Frontal cortex (tissue), 4 donors: ENCODE data around the gene MESP2. TPM values are rescaled to one million over a fixed set of nuclear protein-coding genes. Genes with fewer than 3 reads are reported as not detected.

Experiments
- DNase-seq, 2 donors: peaks; one replicate each; pipeline ENCODE4 v3.0.0; 2012; ENCODE audit warnings: low spot score in 2 of 2
- FAIRE-seq: peaks from 2 replicates; lab custom pipeline; 2012; peaks lifted over from hg19 to GRCh38; lab: Jason Lieb, UNC
- total RNA-seq: library from RNA; depleted of rRNA; stranded (reverse); fragments of >200 nt; gene quantifications from one replicate; pipeline ENCODE4 v1.2.3, GENCODE V29; 2014
- donor health status: control.
- donor health status: control.
- donor health status: control.

Gene MESP2, protein sequence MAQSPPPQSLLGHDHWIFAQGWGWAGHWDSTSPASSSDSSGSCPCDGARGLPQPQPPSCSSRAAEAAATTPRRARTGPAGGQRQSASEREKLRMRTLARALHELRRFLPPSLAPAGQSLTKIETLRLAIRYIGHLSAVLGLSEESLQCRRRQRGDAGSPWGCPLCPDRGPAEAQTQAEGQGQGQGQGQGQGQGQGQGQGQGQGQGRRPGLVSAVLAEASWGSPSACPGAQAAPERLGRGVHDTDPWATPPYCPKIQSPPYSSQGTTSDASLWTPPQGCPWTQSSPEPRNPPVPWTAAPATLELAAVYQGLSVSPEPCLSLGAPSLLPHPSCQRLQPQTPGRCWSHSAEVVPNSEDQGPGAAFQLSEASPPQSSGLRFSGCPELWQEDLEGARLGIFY
- not detected for total RNA-seq

- no peak for FAIRE-seq
- peak; percentile 84 to 86 for DNase-seq
These were observed at the start of gene MESP2 for GRCh38 chr15:89776274-89777072. TSS of gene MESP2 (plus strand) at chr15:89776332. CDS start at chr15:89776358, 26 bp downstream.

DNA sequence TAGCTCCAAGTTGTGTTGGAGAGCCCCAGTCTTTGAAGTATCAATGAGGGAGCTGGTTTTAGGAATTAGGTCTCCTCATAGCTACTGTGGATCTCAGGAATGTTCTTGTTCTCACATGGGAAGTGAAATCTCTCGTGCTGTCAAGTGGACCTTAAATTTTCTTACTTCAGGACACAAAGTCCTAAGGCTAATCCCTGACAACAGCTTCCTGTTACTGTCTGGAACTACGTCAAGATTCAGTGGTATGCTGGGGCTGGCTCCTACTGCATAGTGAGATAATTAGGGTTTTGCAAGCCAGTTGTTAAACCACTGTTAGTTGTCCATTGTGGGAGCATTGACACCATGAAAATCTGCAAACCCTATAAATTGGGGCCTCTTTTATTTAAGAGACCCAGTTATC, 47.9 kb upstream of the MESP2 start:
- DNase-seq = no peak
- FAIRE-seq = no peak

- FAIRE-seq = no peak
- no peak for DNase-seq
These were observed 44.9 kb upstream of the MESP2 start for GRCh38 chr15:89731275-89731674.

DNA sequence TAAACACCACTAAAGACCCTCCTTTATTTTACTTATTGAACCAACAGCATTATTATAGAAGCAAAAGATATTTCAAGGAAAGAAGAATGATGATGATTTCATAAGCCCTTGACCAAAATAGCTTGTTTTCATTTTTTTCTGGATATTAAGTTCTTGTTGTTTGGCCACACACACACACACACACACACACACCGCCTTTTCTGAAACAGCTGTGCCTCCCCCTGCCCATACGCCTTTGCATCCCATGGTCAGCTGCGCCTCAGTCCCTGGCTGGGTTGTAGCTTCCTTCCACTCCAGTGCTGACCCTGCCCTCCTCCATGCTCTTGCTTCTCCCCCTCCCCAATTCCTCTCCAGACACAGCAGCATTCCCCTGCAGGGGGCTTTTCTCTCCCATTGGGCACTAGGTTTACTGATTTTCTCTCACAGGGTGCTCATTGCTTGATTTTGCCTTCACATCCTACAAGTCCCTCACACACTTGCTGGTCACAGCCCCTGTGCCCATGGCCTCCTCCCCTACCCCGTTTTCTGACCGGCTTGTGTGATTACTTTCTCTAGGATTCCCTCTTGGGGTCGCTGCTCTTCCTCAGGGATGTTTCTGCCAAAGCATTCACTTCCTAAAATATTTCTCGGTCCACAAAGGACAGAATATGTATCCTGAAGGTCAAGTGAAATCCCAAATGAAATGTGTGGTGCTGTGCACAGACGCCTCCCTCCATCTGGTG, 43.5 kb upstream of the MESP2 start:
- FAIRE-seq = no peak

DNA sequence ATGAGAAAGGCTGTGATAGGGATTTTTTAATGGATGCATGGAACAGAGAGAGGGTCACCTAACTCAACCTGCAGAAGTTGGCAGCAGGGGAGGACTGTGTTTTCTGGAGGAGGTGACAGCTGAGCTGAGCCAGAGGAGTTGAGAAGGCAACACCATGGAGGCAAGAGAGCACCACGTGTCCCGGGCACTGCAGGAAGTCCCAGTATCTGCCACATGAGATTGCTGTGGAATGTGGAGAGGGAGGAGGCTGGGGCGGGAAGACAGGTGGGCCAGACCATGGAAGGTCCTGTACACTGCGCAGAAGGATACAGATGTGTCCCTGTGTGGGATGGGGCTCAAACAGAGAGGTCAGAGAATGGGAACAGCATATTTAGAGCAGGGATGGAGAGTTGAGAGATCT, 40.4 kb upstream of the MESP2 start:
- no peak for FAIRE-seq
- no peak for DNase-seq

More for the DNA sequence above, 43.5 kb upstream of the MESP2 start:
- no peak for DNase-seq

GRCh38 chr15:89740137-89740536, 36.0 kb upstream of the MESP2 start:
- peak in 1 of 2 donors; percentile 74 for DNase-seq
- no peak for FAIRE-seq

- DNase-seq = no peak
- no peak for FAIRE-seq
These were observed 33.1 kb upstream of the MESP2 start for GRCh38 chr15:89743011-89743410.

DNA sequence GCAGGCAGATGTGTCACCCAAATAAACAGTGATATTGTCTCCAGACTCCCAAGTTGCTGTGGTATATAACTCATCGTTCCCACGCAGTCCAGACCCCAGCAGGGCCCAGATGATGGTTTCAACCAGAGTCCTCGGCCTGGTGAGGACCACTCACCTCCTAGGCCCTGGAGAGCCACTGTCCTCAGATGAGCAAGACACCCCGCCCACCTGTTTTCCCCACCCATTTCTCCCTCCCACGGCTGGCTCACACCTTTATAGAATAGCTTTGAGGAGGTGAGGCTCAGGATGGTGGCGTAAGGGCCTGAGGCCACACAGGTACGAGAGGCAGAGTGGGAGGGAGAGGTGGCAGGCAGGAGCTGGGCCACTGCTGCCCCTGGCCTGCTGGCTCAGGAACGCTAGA, 32.5 kb upstream of the MESP2 start:
- FAIRE-seq (no peak), DNase-seq (no peak)

DNA sequence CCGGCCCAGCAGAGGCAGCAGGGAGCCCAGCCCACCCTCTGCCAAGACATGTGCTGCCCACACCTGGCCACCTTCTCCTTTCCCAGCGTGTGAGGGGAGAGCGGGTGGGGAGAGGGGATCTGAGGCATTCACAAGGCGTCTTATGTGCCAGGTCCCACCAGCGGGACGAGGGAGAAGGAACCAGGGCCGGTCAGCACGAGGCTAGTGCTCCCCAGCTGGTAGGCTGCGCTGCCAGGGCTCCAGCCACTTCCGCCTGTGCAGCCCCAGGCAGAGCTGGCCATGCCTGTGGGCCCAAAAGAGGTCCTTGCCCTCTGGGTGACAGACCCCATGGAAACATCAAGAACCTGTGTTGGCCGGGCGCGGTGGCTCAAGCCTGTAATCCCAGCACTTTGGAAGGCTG, 31.0 kb upstream of the MESP2 start:
- FAIRE-seq (no peak), DNase-seq (no peak)

- FAIRE-seq = no peak
- no peak for DNase-seq
These were observed 30.4 kb upstream of the MESP2 start for GRCh38 chr15:89745768-89746167.

- FAIRE-seq = no peak
- DNase-seq = no peak
These were observed 29.7 kb upstream of the MESP2 start for GRCh38 chr15:89746386-89746780.

GRCh38 chr15:89747708-89748682, 28.1 kb upstream of the MESP2 start:
- no peak for FAIRE-seq
- no peak for DNase-seq

DNA sequence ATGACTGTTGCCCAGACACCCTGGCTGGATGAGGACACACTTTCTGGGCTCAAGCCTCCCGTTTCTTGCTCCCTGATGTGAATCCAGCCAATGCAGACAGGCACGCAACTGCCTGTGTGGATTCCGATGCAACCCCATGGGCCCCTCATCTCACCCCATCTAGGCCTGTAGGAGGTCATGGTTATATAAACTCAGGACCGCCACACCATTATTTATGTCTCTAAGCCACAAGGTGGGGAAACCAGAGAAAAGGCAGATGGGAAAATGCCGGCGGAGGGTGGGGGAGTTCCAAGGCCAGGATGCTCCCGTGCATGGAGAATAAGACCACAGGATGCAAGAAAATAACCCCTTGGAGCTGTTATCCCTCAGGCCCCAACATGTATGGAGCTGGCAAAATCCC, 27.1 kb upstream of the MESP2 start:
- no peak for FAIRE-seq
- no peak for DNase-seq

GRCh38 chr15:89749526-89749925, 26.6 kb upstream of the MESP2 start:
- FAIRE-seq (no peak), DNase-seq (no peak)

DNA sequence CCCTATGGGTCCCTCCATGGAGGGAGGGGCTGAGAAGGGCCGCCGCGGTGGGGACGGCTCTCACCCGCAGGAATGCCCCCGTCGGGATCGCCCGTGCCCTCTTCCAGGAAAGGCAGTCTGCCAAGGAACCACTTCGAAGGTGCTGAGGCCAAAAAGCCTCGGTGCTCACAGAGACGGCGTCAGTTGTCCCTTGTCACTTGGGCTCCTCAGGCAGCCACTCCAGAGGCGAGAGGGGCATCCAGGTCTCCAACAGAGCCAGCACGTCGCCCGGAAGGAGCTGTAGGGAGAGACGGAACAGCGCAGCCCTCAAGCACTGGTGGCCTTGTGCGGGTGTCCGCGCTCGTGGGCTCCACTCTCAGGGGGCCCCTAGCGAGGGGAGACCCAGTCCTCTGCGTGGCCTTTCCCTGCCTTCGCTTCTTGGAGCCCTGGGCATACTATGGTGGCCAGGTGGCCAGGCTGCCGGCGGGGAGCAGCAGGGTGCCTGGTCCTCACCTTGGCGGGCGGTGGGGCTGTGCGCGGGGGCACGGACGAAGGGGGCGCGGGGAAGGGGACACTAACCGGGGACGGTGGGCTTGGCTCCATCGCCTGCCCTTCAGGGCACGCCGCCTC, 26.1 kb upstream of the MESP2 start:
- DNase-seq (no peak), FAIRE-seq (no peak)

DNA sequence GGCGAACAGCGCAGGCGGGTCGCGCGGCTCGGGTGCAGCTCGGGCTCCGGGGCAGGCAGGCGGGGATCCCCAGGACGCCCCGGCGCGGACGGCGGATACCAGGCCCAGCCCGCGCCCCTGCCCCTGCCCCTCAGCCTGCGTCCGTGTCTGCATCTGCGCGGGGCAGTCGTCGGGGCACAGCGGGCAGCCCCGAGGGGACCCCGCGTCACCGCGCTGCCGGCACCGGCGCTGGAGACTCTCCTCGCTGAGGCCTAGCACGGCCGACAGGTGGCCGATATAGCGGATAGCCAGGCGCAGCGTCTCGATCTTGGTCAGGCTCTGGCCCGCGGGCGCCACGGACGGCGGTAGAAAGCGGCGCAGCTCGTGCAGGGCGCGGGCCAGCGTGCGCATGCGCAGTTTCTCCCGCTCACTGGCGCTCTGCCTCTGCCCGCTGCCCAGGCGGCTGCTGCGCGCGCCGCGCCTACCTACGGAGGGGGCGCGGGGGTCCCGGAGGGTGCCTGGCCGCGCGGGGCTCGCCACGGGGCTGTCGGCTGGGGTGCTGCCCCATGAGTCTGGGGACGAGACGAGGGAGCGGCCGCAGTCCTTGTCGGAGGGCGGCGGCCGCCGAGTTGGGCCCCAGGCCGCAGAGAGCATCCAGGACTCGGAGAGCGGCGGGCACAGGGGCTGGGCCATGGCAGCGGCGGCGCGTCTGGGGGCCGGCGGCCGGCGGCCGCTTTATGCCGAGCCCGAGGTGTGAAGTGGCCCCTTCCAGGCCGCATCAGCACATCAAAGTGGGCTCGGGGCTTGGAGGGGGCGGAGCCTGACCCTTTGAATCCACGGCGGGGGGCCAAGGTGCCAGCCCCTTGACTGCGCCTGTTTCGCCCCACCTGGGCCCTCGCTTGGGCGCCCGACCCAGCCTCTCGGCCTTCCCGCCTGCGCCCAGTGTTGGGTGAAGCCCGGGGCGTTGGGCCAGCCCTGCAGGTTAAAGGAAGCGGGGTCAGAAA, 25.3 kb upstream of the MESP2 start, which contains the start of gene MESP1:
TSS of gene MESP1 (minus strand) at position 690 of the 983 bp plus-strand sequence. CDS start at position 672, 18 bp downstream.
- FAIRE-seq (no peak), DNase-seq (peak; percentile 95 to 97)

- DNase-seq (no peak), FAIRE-seq (no peak)
These were observed 24.4 kb upstream of the MESP2 start for GRCh38 chr15:89751748-89752147.

DNA sequence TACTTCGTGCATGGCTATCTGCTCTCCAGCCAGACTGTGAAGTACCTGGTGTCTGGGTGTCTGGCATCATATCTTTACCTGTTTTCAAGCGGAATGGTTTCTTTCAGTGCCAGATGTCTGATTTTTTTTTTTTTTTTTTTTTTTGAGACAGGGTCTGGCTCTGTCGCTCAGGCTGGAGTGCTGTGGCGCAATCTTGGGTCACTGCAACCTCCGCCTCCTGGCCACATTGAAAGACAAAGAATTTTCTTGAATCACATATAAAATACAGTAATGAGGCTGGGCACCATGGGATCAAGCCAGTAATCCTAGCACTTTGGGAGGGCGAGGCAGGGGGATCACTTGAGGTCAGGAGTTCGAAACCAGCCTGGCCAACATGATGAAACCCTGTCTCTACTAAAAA, 22.3 kb upstream of the MESP2 start:
- DNase-seq = no peak
- no peak for FAIRE-seq
